Tibial nerve (tissue), 3 donors: ENCODE data around the gene MAPK6.

Source experiments
- POLR2A ChIP-seq, 2 donors: fragments of 450-650 bp; IDR thresholded peaks; one replicate each; pipeline ENCODE4 v1.6.1; 2017; ENCODE audit warnings: antibody characterized with exemption in 2 of 2, mild to moderate bottlenecking in 2 of 2, moderate library complexity in 2 of 2
- TF ChIP-seq, protein P1 (sequence below), 5 experiments: fragments of 200-600 bp in 3 of 5; fragments of 450-650 bp in 2 of 5; sonication (generic) in 3 of 5; IDR thresholded peaks; one replicate each; pipeline ENCODE4 v1.5.1; 2016 to 2019; ENCODE audit warnings: antibody characterized with exemption in 5 of 5, mild to moderate bottlenecking in 3 of 5, moderate library complexity in 2 of 5

DNA sequence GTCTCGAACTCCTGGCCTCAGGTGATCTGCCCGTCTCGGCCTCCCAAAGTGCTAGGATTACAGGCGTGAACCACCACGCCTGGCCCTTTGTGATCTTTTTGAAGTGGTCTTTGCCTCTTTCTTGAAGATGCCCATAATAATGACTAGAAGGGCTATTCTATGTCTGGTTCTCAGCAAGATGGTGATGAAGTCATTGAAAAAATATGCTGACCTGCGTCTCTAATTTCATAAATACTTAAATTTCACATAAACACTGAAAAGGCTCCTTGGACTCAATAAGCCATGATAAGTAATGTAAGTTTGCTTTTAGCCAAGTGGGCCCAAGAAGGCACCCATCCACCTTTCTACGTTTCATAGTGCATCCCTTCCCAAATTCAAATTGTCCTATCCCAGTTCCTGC lies 775 bp upstream of the MAPK6 start:
- TF ChIP-seq POLR2A (IDR thresholded peaks at IDR 0.05), result no peak
- TF ChIP-seq, protein P1, sequence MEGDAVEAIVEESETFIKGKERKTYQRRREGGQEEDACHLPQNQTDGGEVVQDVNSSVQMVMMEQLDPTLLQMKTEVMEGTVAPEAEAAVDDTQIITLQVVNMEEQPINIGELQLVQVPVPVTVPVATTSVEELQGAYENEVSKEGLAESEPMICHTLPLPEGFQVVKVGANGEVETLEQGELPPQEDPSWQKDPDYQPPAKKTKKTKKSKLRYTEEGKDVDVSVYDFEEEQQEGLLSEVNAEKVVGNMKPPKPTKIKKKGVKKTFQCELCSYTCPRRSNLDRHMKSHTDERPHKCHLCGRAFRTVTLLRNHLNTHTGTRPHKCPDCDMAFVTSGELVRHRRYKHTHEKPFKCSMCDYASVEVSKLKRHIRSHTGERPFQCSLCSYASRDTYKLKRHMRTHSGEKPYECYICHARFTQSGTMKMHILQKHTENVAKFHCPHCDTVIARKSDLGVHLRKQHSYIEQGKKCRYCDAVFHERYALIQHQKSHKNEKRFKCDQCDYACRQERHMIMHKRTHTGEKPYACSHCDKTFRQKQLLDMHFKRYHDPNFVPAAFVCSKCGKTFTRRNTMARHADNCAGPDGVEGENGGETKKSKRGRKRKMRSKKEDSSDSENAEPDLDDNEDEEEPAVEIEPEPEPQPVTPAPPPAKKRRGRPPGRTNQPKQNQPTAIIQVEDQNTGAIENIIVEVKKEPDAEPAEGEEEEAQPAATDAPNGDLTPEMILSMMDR (IDR thresholded peaks at IDR 0.05), result no peak
